Measurements from ENCODE around the gene PLEKHA1.

DNA sequence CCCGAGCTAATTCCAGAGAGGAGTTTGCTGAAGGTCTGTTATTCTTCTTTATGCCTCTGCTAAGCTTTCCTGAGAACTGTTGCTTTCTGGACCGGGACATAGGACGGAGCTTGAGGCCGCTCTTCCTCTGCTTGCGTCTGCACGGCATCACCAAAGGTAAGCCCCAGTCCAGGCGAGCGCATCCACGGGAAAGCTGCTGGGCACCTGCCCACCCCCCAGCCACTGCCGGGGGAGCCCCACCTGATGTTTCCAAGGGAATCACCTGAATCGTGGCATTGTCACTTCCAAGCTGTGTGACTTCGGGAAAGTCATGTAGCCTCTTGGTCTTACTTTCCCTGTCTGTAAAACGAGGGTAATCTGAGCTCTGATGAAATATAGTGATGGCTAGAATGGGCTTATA is 45.1 kb upstream of the PLEKHA1 start:
- no peak for TF ChIP-seq EZH2 (IDR thresholded peaks at IDR 0.05; ENCODE audit: borderline replicate concordance, low read length)
- TF ChIP-seq, protein P1, sequence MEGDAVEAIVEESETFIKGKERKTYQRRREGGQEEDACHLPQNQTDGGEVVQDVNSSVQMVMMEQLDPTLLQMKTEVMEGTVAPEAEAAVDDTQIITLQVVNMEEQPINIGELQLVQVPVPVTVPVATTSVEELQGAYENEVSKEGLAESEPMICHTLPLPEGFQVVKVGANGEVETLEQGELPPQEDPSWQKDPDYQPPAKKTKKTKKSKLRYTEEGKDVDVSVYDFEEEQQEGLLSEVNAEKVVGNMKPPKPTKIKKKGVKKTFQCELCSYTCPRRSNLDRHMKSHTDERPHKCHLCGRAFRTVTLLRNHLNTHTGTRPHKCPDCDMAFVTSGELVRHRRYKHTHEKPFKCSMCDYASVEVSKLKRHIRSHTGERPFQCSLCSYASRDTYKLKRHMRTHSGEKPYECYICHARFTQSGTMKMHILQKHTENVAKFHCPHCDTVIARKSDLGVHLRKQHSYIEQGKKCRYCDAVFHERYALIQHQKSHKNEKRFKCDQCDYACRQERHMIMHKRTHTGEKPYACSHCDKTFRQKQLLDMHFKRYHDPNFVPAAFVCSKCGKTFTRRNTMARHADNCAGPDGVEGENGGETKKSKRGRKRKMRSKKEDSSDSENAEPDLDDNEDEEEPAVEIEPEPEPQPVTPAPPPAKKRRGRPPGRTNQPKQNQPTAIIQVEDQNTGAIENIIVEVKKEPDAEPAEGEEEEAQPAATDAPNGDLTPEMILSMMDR (conservative IDR thresholded peaks at IDR 0.05 in 1 of 2, IDR thresholded peaks at IDR 0.05 in 1 of 2; ENCODE audit: extremely low read depth in 1 of 2, insufficient read depth in 1 of 2, low read depth in 1 of 2, low read length in 2 of 2): no peak
